ENCODE data around the gene ARHGEF7.

DNA sequence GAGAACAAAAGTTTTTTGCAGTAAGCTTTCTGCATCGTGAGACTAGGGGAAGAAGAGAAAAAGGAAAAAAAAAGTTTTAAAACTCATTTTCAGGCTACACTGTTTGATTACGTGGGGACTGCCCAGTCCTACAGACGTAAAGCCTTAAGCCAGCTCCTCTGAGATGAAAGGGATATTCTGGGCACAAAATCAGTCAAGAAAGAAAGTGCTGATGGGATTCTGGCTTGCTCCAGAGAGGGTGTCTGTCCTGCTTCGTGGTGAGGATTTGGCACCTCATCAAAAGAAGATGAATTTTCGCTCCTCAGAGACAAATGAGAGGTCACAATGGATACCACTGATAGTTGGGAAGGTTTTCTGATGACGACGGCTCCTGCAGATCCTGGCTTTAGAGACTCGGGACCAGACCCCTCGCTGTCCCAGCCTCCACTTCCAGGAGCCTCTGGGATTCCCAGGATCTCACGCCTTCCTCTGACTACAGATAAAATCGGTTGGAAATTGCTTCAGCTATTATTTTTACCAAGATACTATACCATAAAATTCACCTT lies 215.0 kb downstream of the ARHGEF7 start:
- no peak for TF ChIP-seq EZH2phosphoT487 (conservative IDR thresholded peaks at IDR 0.05; ENCODE audit: low read length)
- TF ChIP-seq, protein P1, sequence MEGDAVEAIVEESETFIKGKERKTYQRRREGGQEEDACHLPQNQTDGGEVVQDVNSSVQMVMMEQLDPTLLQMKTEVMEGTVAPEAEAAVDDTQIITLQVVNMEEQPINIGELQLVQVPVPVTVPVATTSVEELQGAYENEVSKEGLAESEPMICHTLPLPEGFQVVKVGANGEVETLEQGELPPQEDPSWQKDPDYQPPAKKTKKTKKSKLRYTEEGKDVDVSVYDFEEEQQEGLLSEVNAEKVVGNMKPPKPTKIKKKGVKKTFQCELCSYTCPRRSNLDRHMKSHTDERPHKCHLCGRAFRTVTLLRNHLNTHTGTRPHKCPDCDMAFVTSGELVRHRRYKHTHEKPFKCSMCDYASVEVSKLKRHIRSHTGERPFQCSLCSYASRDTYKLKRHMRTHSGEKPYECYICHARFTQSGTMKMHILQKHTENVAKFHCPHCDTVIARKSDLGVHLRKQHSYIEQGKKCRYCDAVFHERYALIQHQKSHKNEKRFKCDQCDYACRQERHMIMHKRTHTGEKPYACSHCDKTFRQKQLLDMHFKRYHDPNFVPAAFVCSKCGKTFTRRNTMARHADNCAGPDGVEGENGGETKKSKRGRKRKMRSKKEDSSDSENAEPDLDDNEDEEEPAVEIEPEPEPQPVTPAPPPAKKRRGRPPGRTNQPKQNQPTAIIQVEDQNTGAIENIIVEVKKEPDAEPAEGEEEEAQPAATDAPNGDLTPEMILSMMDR (IDR thresholded peaks at IDR 0.05; ENCODE audit: insufficient read depth, low read length, poor library complexity, severe bottlenecking), result no peak

Measured in SU-DHL-6 (cell line).